PC-9 (cell line): ENCODE measurements around the gene NINJ1. TPM values are rescaled to one million over a fixed set of nuclear protein-coding genes. Genes with fewer than 3 reads are reported as not detected.

Source experiments
- BruUV-seq: library from RNA; stranded (reverse); fragments of 400-500 nt; replicated peaks from 2 replicates; lab custom pipeline; 2021; lab: Mats Ljungman, UMichigan
- CTCF ChIA-PET: fragments of 300-600 bp; sonication (Branson Sonifier 250); formaldehyde crosslinking; loops from one replicate; lab custom pipeline; 2022; ENCODE audit warnings: antibody characterized with exemption; lab: Charles Lee
- POLR2A ChIA-PET: fragments of 300-600 bp; sonication (Branson Sonifier 250); formaldehyde crosslinking; loops from one replicate; lab custom pipeline; 2022; ENCODE audit warnings: antibody characterized with exemption; ENCODE audit not compliant: unreplicated experiment; lab: Charles Lee
- DNase-seq, 2 experiments: peaks; one replicate each; pipeline versions ENCODE4 v3.0.0 to v3.0.0-alpha.2; 2015 to 2022; ENCODE audit warnings: mixed read lengths in 1 of 2
- H2AFZ ChIP-seq: fragments of 200-600 bp; sonication (generic); 2 replicates; pipeline ENCODE4 v1.8.1; 2017; ENCODE audit warnings: antibody characterized with exemption
- H3F3A ChIP-seq: fragments of 200-600 bp; sonication (generic); 2 replicates; pipeline ENCODE4 v1.8.1; 2017; ENCODE audit warnings: antibody characterized with exemption, mild to moderate bottlenecking, low read depth; ENCODE audit not compliant: insufficient read depth
- H3K27ac ChIP-seq: fragments of 200-600 bp; sonication (generic); 2 replicates; pipeline ENCODE4 v1.6.1; 2016; ENCODE audit warnings: mixed run types
- H3K27me3 ChIP-seq: fragments of 200-600 bp; sonication (generic); 2 replicates; pipeline ENCODE4 v1.6.1; 2016; ENCODE audit warnings: low read depth, mixed run types; ENCODE audit not compliant: insufficient read depth
- H3K36me3 ChIP-seq: fragments of 200-600 bp; sonication (generic); 2 replicates; pipeline ENCODE4 v1.6.1; 2016; ENCODE audit warnings: low read depth, mixed run types
- H3K4me1 ChIP-seq: fragments of 200-600 bp; sonication (generic); replicated peaks from 2 replicates; pipeline ENCODE4 v1.6.1; 2016; ENCODE audit warnings: mixed run types; ENCODE audit not compliant: insufficient read depth
- H3K4me2 ChIP-seq: fragments of 200-600 bp; sonication (generic); 2 replicates; pipeline ENCODE4 v1.6.1; 2017; ENCODE audit warnings: mixed run types
- H3K4me3 ChIP-seq: fragments of 200-600 bp; sonication (generic); 2 replicates; pipeline ENCODE4 v1.6.1; 2016; ENCODE audit warnings: mixed run types
- H3K79me2 ChIP-seq: fragments of 200-600 bp; sonication (generic); 2 replicates; pipeline ENCODE4 v1.6.1; 2017; ENCODE audit warnings: low read depth, mixed run types
- H3K9me2 ChIP-seq: fragments of 200-600 bp; sonication (generic); 2 replicates; pipeline ENCODE4 v1.8.1; 2017; ENCODE audit warnings: mild to moderate bottlenecking; ENCODE audit not compliant: insufficient read depth
- H3K9me3 ChIP-seq: fragments of 200-600 bp; sonication (generic); 2 replicates; pipeline ENCODE4 v1.8.1; 2016; ENCODE audit warnings: low read depth; ENCODE audit not compliant: insufficient read depth
- H4K20me1 ChIP-seq: fragments of 200-600 bp; sonication (generic); 2 replicates; pipeline ENCODE4 v1.8.1; 2017; ENCODE audit not compliant: insufficient read depth
- EZH2 ChIP-seq: fragments of 200-600 bp; sonication (generic); IDR thresholded peaks from 2 replicates; pipeline ENCODE4 v1.8.0; 2017; ENCODE audit warnings: antibody characterized with exemption, low read depth
- intact Hi-C: fragments of 100-400 bp; cut with micrococcal nuclease; formaldehyde crosslinking; loops from one replicate; pipeline ENCODE4 v1.10.0; 2022; ENCODE audit not compliant: unreplicated experiment
- total RNA-seq: library from RNA; stranded (reverse); gene quantifications from 2 replicates; pipeline ENCODE4 v1.2.3, GENCODE V29; 2021
- TF ChIP-seq, protein P1 (sequence below): fragments of 200-600 bp; sonication (generic); conservative IDR thresholded peaks from 2 replicates; pipeline ENCODE4 v1.6.1; 2017; ENCODE audit warnings: mixed run types, antibody characterized with exemption, mild to moderate bottlenecking, moderate library complexity

The NINJ1 gene
- total RNA-seq, 1 experiment from 2014 or later: 115 TPM

DNA sequence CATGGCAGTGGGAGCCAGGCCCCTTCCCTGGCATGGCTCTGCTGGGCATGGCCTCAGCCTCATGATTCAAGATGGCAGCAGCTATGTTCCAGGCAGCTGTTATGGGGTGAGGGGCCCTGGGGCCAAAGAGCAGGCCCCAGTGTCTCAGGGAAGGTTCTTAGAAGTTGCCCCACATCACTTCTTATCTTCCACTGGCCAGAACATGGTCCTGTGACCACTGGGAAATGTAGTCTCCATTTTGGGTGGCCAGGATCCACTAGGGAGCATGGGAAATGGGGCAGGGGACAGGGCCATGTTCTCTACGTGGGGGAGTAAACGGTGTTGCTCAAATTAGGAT is 57.3 kb downstream of the NINJ1 start:
- no TSS peak for BruUV-seq
- no peaks in the 10 kb centered on the region for H4K20me1 ChIP-seq
- no peak overlapping the region for H3K27ac ChIP-seq
- H3K9me2 ChIP-seq: no peaks in the 10 kb centered on the region
- H3K79me2 ChIP-seq: no peaks in the 10 kb centered on the region
- H3K4me3 ChIP-seq: no peak overlapping the region
- POLR2A ChIA-PET: no interaction called here
- H3K4me1 ChIP-seq: no peaks in the 10 kb centered on the region
- no peak overlapping the region for H2AFZ ChIP-seq
- H3K36me3 ChIP-seq: no peaks in the 10 kb centered on the region
- H3K9me3 ChIP-seq: no peaks in the 10 kb centered on the region
- intact Hi-C loops: no loop called here
- no peaks in the 10 kb centered on the region for H3K27me3 ChIP-seq
- no peak overlapping the region for H3K4me2 ChIP-seq
- no peak for TF ChIP-seq EZH2
- TF ChIP-seq, protein P1, sequence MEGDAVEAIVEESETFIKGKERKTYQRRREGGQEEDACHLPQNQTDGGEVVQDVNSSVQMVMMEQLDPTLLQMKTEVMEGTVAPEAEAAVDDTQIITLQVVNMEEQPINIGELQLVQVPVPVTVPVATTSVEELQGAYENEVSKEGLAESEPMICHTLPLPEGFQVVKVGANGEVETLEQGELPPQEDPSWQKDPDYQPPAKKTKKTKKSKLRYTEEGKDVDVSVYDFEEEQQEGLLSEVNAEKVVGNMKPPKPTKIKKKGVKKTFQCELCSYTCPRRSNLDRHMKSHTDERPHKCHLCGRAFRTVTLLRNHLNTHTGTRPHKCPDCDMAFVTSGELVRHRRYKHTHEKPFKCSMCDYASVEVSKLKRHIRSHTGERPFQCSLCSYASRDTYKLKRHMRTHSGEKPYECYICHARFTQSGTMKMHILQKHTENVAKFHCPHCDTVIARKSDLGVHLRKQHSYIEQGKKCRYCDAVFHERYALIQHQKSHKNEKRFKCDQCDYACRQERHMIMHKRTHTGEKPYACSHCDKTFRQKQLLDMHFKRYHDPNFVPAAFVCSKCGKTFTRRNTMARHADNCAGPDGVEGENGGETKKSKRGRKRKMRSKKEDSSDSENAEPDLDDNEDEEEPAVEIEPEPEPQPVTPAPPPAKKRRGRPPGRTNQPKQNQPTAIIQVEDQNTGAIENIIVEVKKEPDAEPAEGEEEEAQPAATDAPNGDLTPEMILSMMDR: no peak
- no peaks in the 10 kb centered on the region for H3F3A ChIP-seq
- CTCF ChIA-PET: interaction anchor here (0.5 kb wide), 1 partner anchor 292 kb away, joined by 7 read pairs; no protein-coding TSS in a partner anchor
- no peak for DNase-seq

GRCh38 chr9:93076101-93076791 is 57.8 kb downstream of the NINJ1 start:
- H3K79me2 ChIP-seq: no peaks in the 10 kb centered on the region
- H2AFZ ChIP-seq: no peak overlapping the region
- no peaks in the 10 kb centered on the region for H3F3A ChIP-seq
- no TSS peak for BruUV-seq
- no peaks in the 10 kb centered on the region for H3K27me3 ChIP-seq
- H3K36me3 ChIP-seq: no peaks in the 10 kb centered on the region
- ChIA-PET POLR2A (no interaction called here), CTCF (interaction anchor here (0.5 kb wide), 1 partner anchor 292 kb away, joined by 7 read pairs; no protein-coding TSS in a partner anchor)
- H3K9me3 ChIP-seq: no peaks in the 10 kb centered on the region
- no peak for TF ChIP-seq EZH2
- TF ChIP-seq, protein P1: no peak
- no peaks in the 10 kb centered on the region for H4K20me1 ChIP-seq
- no peaks in the 10 kb centered on the region for H3K4me1 ChIP-seq
- intact Hi-C loops: no loop called here
- H3K27ac ChIP-seq: no peak overlapping the region
- no peaks in the 10 kb centered on the region for H3K9me2 ChIP-seq
- no peak overlapping the region for H3K4me2 ChIP-seq
- H3K4me3 ChIP-seq: no peak overlapping the region
- no peak for DNase-seq

GRCh38 chr9:93072383-93072795 is 61.7 kb downstream of the NINJ1 start:
- DNase-seq: no peak
- no peaks in the 10 kb centered on the region for H3K9me2 ChIP-seq
- H3K27me3 ChIP-seq: no peaks in the 10 kb centered on the region
- H3K4me3 ChIP-seq: no peak overlapping the region
- intact Hi-C loops: no loop called here
- no peak for TF ChIP-seq EZH2
- TF ChIP-seq, protein P1: no peak
- BruUV-seq: no TSS peak
- CTCF ChIA-PET: no interaction called here
- H3K79me2 ChIP-seq: no peaks in the 10 kb centered on the region
- H3F3A ChIP-seq: no peaks in the 10 kb centered on the region
- no peaks in the 10 kb centered on the region for H3K4me1 ChIP-seq
- H2AFZ ChIP-seq: no peak overlapping the region
- no peaks in the 10 kb centered on the region for H3K36me3 ChIP-seq
- POLR2A ChIA-PET: no interaction called here
- H3K27ac ChIP-seq: no peak overlapping the region
- no peaks in the 10 kb centered on the region for H3K9me3 ChIP-seq
- H4K20me1 ChIP-seq: no peaks in the 10 kb centered on the region
- no peak overlapping the region for H3K4me2 ChIP-seq

Other genes with a start within 250 kb of the NINJ1 start
- gene FGD3, start 186.7 kb downstream of the NINJ1 start, total RNA-seq: 84.9 and 89.0 TPM in 2 replicates
- 8.4 and 8.7 TPM in 2 replicates for gene SUSD3, start 75.5 kb downstream of the NINJ1 start, total RNA-seq
- gene CARD19, start 38.0 kb downstream of the NINJ1 start, total RNA-seq: 97.5 and 122 TPM in 2 replicates
- gene WNK2, start 49.9 kb upstream of the NINJ1 start, total RNA-seq: 44.6 and 61.3 TPM in 2 replicates